22Rv1 (cell line): ENCODE measurements around the gene IWS1.

Experiments used
- CTCF ChIP-seq: fragments of 450-650 bp; IDR thresholded peaks from 2 replicates; pipeline ENCODE4 v1.5.1; 2017; ENCODE audit warnings: mild to moderate bottlenecking
- ZFX ChIP-seq: fragments of 450-650 bp; IDR thresholded peaks from 2 replicates; pipeline ENCODE4 v1.6.1; 2017; ENCODE audit warnings: antibody characterized with exemption, borderline replicate concordance

- TF ChIP-seq CTCF, result no peak
- no peak for TF ChIP-seq ZFX
Observed at GRCh38 chr2:127545189-127545588, 18.9 kb upstream of the IWS1 start.
